Cardiac fibroblast (primary cell): ENCODE measurements around the gene GTF2F1.
A peak's percentile ranks its signal among the peaks of the same experiment; 100 is the strongest.

ENCODE experiments used
- DNase-seq, 2 donors: peaks; one replicate each; pipeline versions ENCODE4 v3.0.0 to v3.0.0-alpha.2; 2010; ENCODE audit warnings: low read depth in 2 of 2
- H3K4me3 ChIP-seq, 2 donors: replicated peaks in 1 of 2; 1 replicate in 1 of 2; 2 replicates in 1 of 2; pipeline ENCODE4 v1.5.1; 2011; ENCODE audit warnings: low read depth in 2 of 2, low read length in 2 of 2, mild to moderate bottlenecking in 2 of 2, moderate library complexity in 1 of 2
- TF ChIP-seq, protein P1 (sequence below): IDR thresholded peaks from one replicate; pipeline ENCODE4 v1.5.1; 2011; ENCODE audit warnings: low read depth, mild to moderate bottlenecking, low read length, inconsistent platforms

GTF2F1 gene

DNA sequence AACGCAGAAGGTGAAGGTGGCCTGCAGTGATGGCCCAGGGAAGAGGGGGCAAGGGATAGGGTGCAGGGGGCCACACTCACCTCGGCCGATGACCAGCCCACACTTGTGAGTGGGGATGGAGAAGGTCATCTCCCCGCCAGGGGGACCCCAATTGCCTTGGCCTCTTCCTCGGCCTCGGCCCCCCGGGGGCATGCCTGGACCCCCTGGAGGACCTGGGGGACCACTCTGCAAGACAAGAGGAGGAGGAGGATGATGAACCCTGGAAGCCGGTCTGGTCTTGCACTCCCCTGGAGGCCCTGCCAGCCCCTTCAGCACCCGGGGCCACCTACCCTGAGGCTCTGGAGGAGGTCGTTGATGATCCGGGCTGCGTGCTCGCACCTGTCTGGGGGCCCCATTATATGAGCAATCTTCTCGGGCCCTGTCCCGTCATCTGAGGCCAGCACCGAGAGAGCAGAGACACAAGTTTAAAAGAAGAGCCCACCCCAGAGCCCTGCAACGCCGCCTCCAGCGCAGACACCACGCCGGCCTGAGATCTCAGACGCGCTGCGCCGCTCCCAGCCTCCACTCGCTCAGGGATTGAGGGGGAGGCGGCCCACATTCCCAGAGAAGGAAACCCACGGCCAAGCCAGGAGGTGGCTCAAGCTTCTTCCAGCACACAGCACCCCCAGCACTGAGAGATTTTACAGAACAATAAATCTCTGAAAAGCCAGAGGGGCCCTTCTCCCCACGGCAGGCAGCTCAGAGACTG lies 23.9 kb upstream of the GTF2F1 start:
- TF ChIP-seq, protein P1, sequence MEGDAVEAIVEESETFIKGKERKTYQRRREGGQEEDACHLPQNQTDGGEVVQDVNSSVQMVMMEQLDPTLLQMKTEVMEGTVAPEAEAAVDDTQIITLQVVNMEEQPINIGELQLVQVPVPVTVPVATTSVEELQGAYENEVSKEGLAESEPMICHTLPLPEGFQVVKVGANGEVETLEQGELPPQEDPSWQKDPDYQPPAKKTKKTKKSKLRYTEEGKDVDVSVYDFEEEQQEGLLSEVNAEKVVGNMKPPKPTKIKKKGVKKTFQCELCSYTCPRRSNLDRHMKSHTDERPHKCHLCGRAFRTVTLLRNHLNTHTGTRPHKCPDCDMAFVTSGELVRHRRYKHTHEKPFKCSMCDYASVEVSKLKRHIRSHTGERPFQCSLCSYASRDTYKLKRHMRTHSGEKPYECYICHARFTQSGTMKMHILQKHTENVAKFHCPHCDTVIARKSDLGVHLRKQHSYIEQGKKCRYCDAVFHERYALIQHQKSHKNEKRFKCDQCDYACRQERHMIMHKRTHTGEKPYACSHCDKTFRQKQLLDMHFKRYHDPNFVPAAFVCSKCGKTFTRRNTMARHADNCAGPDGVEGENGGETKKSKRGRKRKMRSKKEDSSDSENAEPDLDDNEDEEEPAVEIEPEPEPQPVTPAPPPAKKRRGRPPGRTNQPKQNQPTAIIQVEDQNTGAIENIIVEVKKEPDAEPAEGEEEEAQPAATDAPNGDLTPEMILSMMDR: no peak
- no peak for DNase-seq
- H3K4me3 ChIP-seq: no peak overlapping the region

DNA sequence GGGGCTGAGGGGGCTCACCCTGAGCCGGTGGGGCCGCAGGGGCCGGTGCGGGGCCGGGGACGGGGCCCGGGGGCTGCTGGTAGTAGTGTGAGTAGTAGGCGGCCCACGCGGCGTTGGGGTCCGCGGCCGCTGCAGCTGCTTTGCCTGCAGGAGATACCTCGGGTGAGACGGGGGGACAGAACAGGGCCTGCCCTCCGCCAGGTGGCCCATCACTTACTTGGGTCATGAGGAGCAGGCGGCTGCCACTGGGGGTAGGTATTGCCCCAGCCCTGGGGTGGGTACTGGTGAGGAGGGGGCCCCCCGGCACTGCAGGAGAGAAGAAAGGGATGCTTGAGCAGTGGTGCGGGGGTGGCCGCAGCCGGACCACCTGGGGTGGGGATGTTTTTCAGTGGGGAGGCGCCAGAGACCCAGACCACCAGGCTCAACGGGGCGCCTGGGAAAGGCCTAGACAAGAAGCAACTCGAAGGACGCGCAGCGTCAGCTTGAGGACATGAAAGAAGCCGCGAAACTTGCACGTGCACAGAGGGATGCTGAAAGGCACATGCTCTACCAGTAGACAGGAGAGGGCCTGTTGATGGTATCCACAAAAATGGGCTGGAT lies 22.7 kb upstream of the GTF2F1 start:
- DNase-seq: no peak
- no peak overlapping the region for H3K4me3 ChIP-seq
- TF ChIP-seq, protein P1: no peak

DNA sequence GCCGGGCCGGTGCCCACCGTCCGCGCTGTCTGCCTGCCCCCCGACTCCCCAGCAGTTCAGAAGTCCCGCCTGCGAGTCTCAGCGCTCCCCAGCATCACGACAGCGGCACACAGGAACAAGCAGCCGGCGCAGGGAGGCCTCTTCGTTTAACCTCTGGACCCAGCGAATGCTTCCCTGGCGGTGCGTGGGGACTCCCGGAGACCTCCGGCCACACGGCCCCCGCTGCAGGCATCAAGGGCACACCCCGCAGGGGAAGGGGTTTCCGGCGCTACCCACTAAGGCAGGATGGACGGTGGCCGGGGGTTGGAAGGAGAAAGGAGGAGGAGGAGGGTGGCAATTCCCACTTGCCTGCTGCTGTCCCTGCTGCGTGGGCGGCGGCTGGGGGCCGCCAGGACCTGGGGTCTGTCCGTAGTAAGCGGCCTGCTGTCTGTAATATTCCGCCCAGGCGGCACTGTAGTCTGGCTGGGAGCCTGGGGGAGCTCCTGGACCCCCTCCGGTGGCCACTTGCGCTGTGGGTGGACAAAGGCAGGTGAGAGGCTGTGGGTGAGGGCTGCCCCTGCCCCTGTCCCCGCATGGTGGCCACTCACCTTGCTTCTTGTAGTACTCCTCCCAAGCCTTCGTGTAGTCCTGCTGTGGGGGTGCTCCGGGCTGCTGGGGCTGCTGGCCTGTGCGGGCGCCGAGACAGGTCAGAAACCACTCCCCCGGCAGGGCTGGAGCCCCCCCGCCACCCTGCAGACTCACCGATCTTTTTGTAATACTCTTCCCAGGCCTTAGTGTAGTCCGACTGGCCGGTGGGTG lies 22.0 kb upstream of the GTF2F1 start:
- H3K4me3 ChIP-seq: no peak overlapping the region
- no peak for DNase-seq
- TF ChIP-seq, protein P1: no peak

DNA sequence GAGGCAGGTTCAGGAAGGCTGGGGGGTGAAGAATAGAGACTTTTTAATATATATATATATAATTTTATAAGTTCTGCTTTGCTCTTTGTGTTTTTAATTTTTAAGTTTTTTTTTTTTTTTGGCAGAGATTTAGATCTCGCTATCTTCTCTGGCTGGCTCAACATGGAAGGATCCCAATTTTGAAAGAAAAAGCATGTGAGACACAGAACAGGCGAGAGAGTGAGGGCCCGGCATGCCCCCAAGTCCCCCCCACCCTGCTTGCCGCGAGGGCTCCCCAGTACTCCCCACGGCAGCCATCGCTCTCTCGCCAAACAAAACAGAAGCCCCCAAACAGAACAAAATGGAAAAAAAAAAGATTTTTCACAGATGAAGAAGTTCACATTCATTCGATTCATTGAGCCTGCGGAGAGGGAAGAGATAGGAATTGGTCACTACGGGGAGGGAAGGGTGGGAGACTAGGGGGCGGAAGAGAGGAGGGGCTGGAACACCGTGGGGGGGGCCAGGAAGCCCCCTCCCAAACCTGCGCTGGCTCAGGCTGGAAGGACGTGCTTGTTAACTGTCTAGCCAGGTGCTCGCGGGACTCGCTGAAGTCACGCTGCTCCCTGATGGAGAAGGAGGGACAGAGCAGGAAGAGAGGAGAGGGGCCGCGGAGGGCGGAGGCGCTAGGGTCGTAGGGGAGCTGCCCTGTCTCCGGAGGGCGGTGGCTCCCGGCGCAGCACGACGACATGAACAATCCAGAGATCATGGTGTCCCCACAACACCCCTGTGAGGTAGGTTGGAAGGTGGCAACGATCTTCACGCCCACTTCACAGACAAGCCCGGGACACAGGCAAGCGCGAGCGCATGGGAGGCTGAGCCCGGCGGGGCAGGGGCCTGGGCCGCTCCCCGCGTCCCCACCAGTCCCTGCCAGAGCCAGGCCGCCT lies 21.0 kb upstream of the GTF2F1 start:
- no peak overlapping the region for H3K4me3 ChIP-seq
- no peak for DNase-seq
- TF ChIP-seq, protein P1: no peak

DNA sequence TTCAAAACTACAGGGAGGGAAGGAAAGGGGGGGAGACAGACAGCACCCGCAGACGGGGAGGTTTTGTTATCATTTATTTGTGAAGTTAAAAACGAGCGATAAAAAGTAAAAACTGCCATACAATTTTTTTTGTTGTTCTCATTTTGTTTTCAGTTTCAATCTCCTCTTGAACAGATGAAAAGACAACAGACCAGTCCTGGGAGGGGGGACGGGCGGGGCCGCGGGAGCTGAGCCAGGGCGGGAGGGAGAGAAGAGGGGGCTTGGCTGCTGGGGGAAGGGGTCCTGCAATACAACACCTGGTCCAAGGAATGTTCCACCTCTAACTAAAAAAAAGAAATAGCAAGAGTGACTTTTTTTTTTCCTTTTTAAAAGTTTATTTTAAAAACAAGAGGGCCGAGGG lies 20.3 kb upstream of the GTF2F1 start:
- H3K4me3 ChIP-seq: no peak overlapping the region
- no peak for DNase-seq
- TF ChIP-seq, protein P1: no peak

DNA sequence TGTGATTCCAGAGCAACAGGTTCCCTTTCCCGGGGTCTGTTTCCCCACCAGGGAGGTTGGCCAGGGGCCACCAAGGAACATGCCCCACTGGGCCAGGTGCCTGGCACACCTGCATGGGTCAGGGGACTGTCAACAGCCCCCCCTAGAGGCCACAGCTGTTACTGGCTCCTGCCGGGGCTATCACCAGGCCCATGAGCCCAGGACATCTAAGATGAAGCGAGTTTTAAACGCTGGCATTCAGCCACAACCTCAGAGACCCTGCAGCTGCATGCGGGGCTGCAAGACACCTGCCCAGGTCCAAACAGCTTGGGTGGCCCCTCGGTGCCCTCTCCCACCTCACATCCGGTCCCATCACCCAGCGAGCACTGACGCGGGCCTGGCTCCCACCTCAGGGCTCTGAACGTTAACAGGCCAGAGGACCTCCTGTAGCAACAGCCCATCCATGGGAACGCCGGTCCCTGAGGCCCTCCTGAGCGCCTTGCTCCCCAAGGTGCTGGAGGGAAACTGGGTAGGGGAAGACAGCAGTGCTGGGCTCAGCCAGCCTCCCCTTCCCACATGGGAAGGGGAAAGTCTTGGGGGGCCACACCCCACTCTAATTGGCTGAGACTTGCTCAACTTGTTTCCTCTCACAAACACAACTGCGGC lies 19.6 kb upstream of the GTF2F1 start:
- TF ChIP-seq, protein P1: peak; percentile 57
- peak; percentile 18 to 25 for DNase-seq
- H3K4me3 ChIP-seq: no peak overlapping the region
